ENCODE measurements around the gene GPATCH8. TPM values are rescaled to one million over a fixed set of nuclear protein-coding genes. Genes with fewer than 3 reads are reported as not detected.

GPATCH8 gene
- polyA plus RNA-seq, 6 donors from 2014 or later: 9.9 to 79.3 (median 38.6) TPM

Other genes with a start within 250 kb of the GPATCH8 start
- under 1 TPM in 3 of 6 donors, not detected in 3; 0.07 to 0.20 (median 0.12) TPM for gene SLC4A1, start 235.3 kb downstream of the GPATCH8 start, polyA plus RNA-seq (ENCODE audit: low read depth in 6 of 6)
- gene RUNDC3A, start 194.8 kb downstream of the GPATCH8 start, polyA plus RNA-seq (ENCODE audit: low read depth in 6 of 6): under 1 TPM in 2 of 6 donors, not detected in 4; 0.13 to 0.16 TPM
- 100 to 1,000 TPM in 3 of 6 donors, 10 to 100 TPM in 3; 87.3 to 143 (median 103) TPM for gene SLC25A39, start 178.6 kb downstream of the GPATCH8 start, polyA plus RNA-seq (ENCODE audit: low read depth in 6 of 6)
- 100 to 1,000 TPM; 102 to 198 (median 110) TPM for gene GRN, start 158.1 kb downstream of the GPATCH8 start, polyA plus RNA-seq (ENCODE audit: low read depth in 6 of 6)
- gene FAM171A2, start 139.6 kb downstream of the GPATCH8 start, polyA plus RNA-seq (ENCODE audit: low read depth in 6 of 6): under 1 TPM in 2 of 6 donors, not detected in 4; 0.21 to 0.29 TPM
- gene ITGA2B, start 113.8 kb downstream of the GPATCH8 start, polyA plus RNA-seq (ENCODE audit: low read depth in 6 of 6): 1 to 10 TPM in 5 of 6 donors, under 1 TPM in 1; 0.70 to 7.1 (median 5.1) TPM
- under 1 TPM; 0.21 to 0.52 (median 0.41) TPM for gene FZD2, start 54.1 kb upstream of the GPATCH8 start, polyA plus RNA-seq (ENCODE audit: low read depth in 6 of 6)
- gene MEIOC, start 153.1 kb upstream of the GPATCH8 start, polyA plus RNA-seq (ENCODE audit: low read depth in 6 of 6): under 1 TPM in 5 of 6 donors, not detected in 1; 0.10 to 0.73 (median 0.43) TPM
- gene CCDC43, start 186.4 kb upstream of the GPATCH8 start, polyA plus RNA-seq (ENCODE audit: low read depth in 6 of 6): 10 to 100 TPM in 4 of 6 donors, 1 to 10 TPM in 2; 3.7 to 13.8 (median 11.1) TPM
- gene DBF4B, start 205.3 kb upstream of the GPATCH8 start, polyA plus RNA-seq (ENCODE audit: low read depth in 6 of 6): 1 to 10 TPM in 3 of 6 donors, under 1 TPM in 3; 0.40 to 1.7 (median 0.79) TPM